22Rv1 (cell line): ENCODE measurements around the gene CLSTN2.

ENCODE experiments used
- ZFX ChIP-seq: fragments of 450-650 bp; IDR thresholded peaks from 2 replicates; pipeline ENCODE4 v1.6.1; 2017; ENCODE audit warnings: antibody characterized with exemption, borderline replicate concordance
- TF ChIP-seq, protein P1 (sequence below): fragments of 450-650 bp; IDR thresholded peaks from 2 replicates; pipeline ENCODE4 v1.5.1; 2017; ENCODE audit warnings: mild to moderate bottlenecking

DNA sequence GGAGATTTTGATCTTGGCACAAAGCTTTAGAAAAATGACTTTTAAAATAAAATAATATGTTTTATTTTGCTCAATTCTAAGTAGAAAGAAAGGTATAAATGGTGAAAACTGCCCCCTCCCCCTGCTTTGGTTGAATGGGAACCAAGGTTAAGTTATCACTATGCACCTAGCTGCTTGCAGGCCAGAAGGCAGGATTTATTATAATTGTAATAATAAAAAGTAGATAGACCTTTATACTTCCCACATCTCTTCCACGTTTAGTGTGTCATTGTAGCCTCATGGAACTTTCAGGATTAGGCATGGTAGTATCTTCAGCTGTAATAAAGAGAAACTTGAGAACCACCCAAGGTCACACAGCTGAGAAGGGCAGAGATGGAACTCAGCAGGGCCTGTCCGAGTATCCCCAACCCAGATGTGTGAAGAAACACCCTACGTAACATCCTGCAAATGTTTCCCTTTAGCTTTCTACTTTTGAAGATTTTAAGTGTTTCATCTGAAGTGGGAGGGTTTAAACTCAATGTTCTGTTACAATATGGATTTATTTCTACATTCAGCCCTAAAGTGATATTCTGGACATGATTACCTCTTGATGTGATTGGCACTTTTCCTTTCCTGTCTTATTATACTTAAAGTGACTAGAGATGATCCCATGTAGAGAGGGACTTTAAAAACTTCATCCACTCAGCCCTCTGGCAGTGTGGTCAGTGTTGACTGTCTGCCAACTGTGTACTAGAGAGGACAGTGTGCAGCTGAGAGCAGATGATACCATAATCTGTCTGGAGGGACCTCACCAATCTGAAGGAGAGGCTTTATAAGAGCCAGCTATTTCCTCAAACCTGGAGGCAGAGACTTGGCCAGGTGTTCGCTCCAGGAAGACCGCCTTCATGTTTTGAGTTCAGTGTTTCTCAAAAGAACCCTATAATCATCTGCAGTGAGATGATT is 460.4 kb downstream of the CLSTN2 start:
- TF ChIP-seq, protein P1, sequence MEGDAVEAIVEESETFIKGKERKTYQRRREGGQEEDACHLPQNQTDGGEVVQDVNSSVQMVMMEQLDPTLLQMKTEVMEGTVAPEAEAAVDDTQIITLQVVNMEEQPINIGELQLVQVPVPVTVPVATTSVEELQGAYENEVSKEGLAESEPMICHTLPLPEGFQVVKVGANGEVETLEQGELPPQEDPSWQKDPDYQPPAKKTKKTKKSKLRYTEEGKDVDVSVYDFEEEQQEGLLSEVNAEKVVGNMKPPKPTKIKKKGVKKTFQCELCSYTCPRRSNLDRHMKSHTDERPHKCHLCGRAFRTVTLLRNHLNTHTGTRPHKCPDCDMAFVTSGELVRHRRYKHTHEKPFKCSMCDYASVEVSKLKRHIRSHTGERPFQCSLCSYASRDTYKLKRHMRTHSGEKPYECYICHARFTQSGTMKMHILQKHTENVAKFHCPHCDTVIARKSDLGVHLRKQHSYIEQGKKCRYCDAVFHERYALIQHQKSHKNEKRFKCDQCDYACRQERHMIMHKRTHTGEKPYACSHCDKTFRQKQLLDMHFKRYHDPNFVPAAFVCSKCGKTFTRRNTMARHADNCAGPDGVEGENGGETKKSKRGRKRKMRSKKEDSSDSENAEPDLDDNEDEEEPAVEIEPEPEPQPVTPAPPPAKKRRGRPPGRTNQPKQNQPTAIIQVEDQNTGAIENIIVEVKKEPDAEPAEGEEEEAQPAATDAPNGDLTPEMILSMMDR = no peak
- TF ChIP-seq ZFX = no peak
